Mammary epithelial cell (primary cell): ENCODE measurements around the gene CD151.

Experiments
- CTCF ChIP-seq, 2 donors: IDR thresholded peaks in 1 of 2; conservative IDR thresholded peaks in 1 of 2; 2 replicates each; pipeline ENCODE4 v1.5.1; 2011 to 2012; ENCODE audit warnings: inconsistent platforms in 2 of 2, low read length in 2 of 2, mild to moderate bottlenecking in 2 of 2, control low read depth in 1 of 2, low read depth in 1 of 2; ENCODE audit not compliant: insufficient read depth in 1 of 2; ENCODE audit errors: extremely low read depth in 1 of 2
- EZH2 ChIP-seq: IDR thresholded peaks from 2 replicates; pipeline ENCODE4 v1.6.1; 2012; ENCODE audit warnings: low read length, inconsistent platforms, borderline replicate concordance

DNA sequence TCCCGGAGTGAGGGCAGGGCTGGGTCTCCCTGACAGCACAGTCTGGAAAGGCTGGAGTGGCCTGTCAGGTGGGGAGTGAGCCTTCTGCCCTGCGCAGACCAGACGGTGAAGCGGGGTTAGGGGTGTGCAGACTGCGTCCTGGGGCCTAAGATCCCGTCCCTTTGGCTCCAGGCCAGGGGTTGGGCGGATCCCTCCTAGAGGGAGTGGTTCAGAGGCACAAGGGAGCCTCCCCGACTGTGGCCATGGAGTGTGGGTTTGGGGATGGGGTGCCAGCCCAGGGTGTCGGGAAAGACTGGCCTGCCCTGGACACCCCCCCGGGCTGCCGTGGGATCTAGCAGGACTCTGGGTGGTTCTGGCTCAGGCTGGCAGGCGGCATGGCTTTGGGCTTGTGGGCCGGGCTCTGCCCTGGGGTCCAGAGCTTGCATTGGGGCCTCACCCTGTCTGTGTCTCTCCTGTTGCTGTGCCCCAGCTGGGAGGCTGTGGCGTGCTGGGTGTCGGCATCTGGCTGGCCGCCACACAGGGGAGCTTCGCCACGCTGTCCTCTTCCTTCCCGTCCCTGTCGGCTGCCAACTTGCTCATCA, 29.4 kb downstream of the CD151 start:
- TF ChIP-seq CTCF (conservative IDR thresholded peaks at IDR 0.05 in 1 of 2, IDR thresholded peaks at IDR 0.05 in 1 of 2; ENCODE audit: extremely low read depth in 1 of 2, insufficient read depth in 1 of 2, low read depth in 1 of 2, low read length in 2 of 2) (no peak), EZH2 (no peak)
